Astrocyte (in vitro differentiated cells and primary cell): Measurements from ENCODE around the gene KIAA0825.
"Not testable (repeated sequence)": the region's sequence is repeated elsewhere in the genome, so short reads cannot be mapped to it uniquely, and the experiment has no call there.

ENCODE experiments used
- EZH2 ChIP-seq: IDR thresholded peaks from 2 replicates; pipeline ENCODE4 v1.6.1; 2012; ENCODE audit warnings: mild to moderate bottlenecking, low read length, inconsistent platforms; ENCODE audit not compliant: insufficient read depth
- TF ChIP-seq, protein P1 (sequence below): IDR thresholded peaks from 2 replicates; pipeline ENCODE4 v1.5.1; 2011; ENCODE audit warnings: low read depth, mild to moderate bottlenecking, inconsistent platforms, low read length, moderate library complexity; ENCODE audit not compliant: insufficient read depth

DNA sequence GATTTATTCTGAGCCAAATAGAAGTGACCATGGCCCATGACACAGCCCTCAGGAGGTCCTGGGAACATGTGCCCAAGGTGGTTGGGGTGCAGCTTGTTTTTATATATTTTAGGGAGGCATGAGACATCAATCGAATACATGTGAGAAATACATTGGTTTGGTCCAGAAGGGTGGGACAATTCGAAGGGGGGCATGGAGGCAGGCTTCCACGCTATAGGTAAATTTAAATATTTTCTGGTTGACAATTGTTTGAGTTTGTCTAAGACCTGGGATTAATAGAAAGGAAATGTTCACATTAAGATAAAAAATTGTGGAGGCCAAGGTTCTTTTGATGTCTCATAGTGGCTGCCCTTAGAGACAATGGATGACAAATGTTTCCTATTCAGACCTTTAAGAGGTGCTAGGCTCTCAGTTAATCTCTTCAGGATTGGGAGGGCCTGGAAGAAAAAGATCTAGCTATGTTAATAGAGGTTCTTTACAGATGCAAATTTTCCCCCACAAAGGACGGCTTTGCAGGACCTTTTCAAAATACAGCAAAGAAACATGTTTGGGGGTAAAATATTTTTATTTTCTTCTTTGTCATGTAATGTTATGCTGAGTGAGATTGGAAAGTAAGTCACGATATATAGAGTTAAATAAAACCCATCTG is 263.4 kb downstream of the KIAA0825 start:
- TF ChIP-seq, protein P1, sequence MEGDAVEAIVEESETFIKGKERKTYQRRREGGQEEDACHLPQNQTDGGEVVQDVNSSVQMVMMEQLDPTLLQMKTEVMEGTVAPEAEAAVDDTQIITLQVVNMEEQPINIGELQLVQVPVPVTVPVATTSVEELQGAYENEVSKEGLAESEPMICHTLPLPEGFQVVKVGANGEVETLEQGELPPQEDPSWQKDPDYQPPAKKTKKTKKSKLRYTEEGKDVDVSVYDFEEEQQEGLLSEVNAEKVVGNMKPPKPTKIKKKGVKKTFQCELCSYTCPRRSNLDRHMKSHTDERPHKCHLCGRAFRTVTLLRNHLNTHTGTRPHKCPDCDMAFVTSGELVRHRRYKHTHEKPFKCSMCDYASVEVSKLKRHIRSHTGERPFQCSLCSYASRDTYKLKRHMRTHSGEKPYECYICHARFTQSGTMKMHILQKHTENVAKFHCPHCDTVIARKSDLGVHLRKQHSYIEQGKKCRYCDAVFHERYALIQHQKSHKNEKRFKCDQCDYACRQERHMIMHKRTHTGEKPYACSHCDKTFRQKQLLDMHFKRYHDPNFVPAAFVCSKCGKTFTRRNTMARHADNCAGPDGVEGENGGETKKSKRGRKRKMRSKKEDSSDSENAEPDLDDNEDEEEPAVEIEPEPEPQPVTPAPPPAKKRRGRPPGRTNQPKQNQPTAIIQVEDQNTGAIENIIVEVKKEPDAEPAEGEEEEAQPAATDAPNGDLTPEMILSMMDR, result not testable (repeated sequence)
- not testable (repeated sequence) for TF ChIP-seq EZH2
